Measurements from ENCODE around the gene GRM8. TPM values are rescaled to one million over a fixed set of nuclear protein-coding genes. Genes with fewer than 3 reads are reported as not detected.

The GRM8 gene
- total RNA-seq, 1 experiment from 2014 or later = 1.8 TPM

- H3K23ac ChIP-seq (ENCODE audit: insufficient read length, low read depth, low read length) = no peak overlapping the region
- H3K9ac ChIP-seq (ENCODE audit: extremely low read depth, insufficient read length, low read length) = no peak overlapping the region
- H2AFZ ChIP-seq (ENCODE audit: low read length) = no peak overlapping the region
- H4K8ac ChIP-seq (replicated peaks; ENCODE audit: insufficient read length, low read depth, low read length) = no peak overlapping the region
- no peaks in the 10 kb centered on the region for H3K9me3 ChIP-seq (ENCODE audit: control insufficient read depth, low read depth, low read length)
- H2BK12ac ChIP-seq (ENCODE audit: insufficient read length, low read depth, low read length) = no peak overlapping the region
- Mint-ChIP-seq H3K36me3 (ENCODE audit: insufficient read depth in 1 of 3, low read depth in 3 of 3) (no peaks in the 10 kb centered on the region), H3K4me3 (no peak overlapping the region), H3K27ac (no peak overlapping the region), H3K9me3 (no peaks in the 10 kb centered on the region), H3K4me1 (no peaks in the 10 kb centered on the region), H3K27me3 (ENCODE audit: low read depth) (no peaks in the 10 kb centered on the region)
- no peak overlapping the region for H3K4me2 ChIP-seq (ENCODE audit: insufficient read depth, insufficient read length, low read length)
- no peaks in the 10 kb centered on the region for H3K23me2 ChIP-seq (ENCODE audit: insufficient read length, low read depth, low read length, poor library complexity, severe bottlenecking)
- no peaks in the 10 kb centered on the region for H4K20me1 ChIP-seq (ENCODE audit: control insufficient read depth, insufficient read depth, insufficient read length)
- no peak overlapping the region for H3K18ac ChIP-seq (ENCODE audit: insufficient read length, low read depth, low read length)
- H3T11ph ChIP-seq (ENCODE audit: low read length) = no peak overlapping the region
- DNase-seq = no peak
- no peak overlapping the region for H2BK120ac ChIP-seq (ENCODE audit: low read depth, low read length, poor library complexity, severe bottlenecking)
- no peak overlapping the region for H3K14ac ChIP-seq (ENCODE audit: insufficient read depth, low read length)
- H3K27ac ChIP-seq (ENCODE audit: insufficient read length, low read depth, low read length) = no peak overlapping the region
- no CpG with 5 or more reads among the region's 3 CpGs for WGBS (ENCODE audit: extremely low coverage, insufficient read length, low lambda C conversion rate)
- TF ChIP-seq CTCF (conservative IDR thresholded peaks at IDR 0.05) = no peak
- no peak overlapping the region for H3K4ac ChIP-seq (ENCODE audit: low read depth, low read length)
- no peak overlapping the region for H2AK5ac ChIP-seq (ENCODE audit: insufficient read length, low read length)
- no peaks in the 10 kb centered on the region for H3K4me1 ChIP-seq (ENCODE audit: insufficient read depth, low read length)
- H3K79me1 ChIP-seq (ENCODE audit: insufficient read depth, low read depth, low read length, poor library complexity, severe bottlenecking) = no peaks in the 10 kb centered on the region
- no peak overlapping the region for H2BK20ac ChIP-seq (ENCODE audit: low read depth, low read length, poor library complexity, severe bottlenecking)
- H2BK15ac ChIP-seq (ENCODE audit: low read depth, low read length) = no peak overlapping the region
- H2BK5ac ChIP-seq (ENCODE audit: insufficient read length, low read length) = no peak overlapping the region
- H3K56ac ChIP-seq (ENCODE audit: insufficient read length, low read depth, low read length) = no peak overlapping the region
- 0 out of 2 replicates have a peak, but pooled peaks cover 2% of the 10 kb centered on the region for H3K27me3 ChIP-seq (ENCODE audit: insufficient read depth, low read length)
- no peak overlapping the region for H4K91ac ChIP-seq (ENCODE audit: insufficient read length, low read depth, low read length)
- H3K79me2 ChIP-seq (ENCODE audit: insufficient read depth, low read length) = no peaks in the 10 kb centered on the region
- no peak overlapping the region for H4K5ac ChIP-seq (ENCODE audit: insufficient read length, low read depth, low read length)
Measured at GRCh38 chr7:126449611-126450268, 803.0 kb downstream of the GRM8 start.

Data from H9 (cell line).